ENCODE results near the gene ARRB1. TPM values are rescaled to one million over a fixed set of nuclear protein-coding genes. Genes with fewer than 3 reads are reported as not detected.

The ARRB1 gene
- total and polyA plus RNA-seq, 9 of the 15 experiments (the other 6 are each of a cell fraction or from before 2014, with no cell fraction given) = 6.6 to 45.4 (median 28.5) TPM

DNA sequence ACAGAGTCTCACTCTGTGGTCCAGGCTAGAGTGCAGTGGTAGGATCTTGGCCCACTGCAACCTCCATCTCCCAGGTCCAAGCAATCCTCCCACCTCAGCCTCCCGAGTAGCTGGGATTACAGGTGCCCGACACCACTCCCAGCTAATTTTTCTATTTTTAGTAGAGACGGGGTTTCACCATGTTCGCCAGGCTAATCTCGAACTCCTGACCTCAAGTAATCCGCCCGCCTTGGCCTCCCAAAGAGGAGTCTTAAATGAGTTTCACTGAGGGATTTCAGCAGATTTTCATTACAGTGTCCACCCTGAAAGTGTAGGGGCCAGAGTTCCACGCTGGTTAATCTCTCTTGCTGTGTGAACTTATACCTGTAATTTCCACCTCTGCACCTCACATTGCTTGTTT, 47.4 kb upstream of the ARRB1 start:
- H3K4me2 ChIP-seq (ENCODE audit: insufficient read depth, low read length) = peak overlapping the region; percentile 98
- CTCF ChIA-PET (ENCODE audit: low intra/inter-chr PET ratio) = no interaction called here
- POLR2A ChIA-PET = interaction anchor here (0.5 to 3.8 kb wide), 12 partner anchors 10 to 413 kb away, joined by 3 to 52 read pairs (median 7); no protein-coding TSS in a partner anchor

More for the DNA sequence above, 47.4 kb upstream of the ARRB1 start:
- DNase-seq (ENCODE audit: extremely low read depth in 1 of 4, low spot score in 3 of 4) = no peak
- TF ChIP-seq SMC3 (conservative IDR thresholded peaks at IDR 0.05; ENCODE audit: insufficient read depth, low read depth, low read length) = no peak
- TF ChIP-seq, protein P1, sequence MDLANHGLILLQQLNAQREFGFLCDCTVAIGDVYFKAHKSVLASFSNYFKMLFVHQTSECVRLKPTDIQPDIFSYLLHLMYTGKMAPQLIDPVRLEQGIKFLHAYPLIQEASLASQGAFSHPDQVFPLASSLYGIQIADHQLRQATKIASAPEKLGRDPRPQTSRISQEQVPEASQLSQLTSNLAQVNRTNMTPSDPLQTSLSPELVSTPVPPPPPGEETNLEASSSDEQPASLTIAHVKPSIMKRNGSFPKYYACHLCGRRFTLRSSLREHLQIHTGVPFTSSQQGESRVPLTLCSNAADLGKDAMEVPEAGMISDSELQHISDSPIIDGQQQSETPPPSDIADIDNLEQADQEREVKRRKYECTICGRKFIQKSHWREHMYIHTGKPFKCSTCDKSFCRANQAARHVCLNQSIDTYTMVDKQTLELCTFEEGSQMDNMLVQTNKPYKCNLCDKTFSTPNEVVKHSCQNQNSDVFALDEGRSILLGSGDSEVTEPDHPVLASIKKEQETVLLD (IDR thresholded peaks at IDR 0.05) = no peak
- no peak for TF ChIP-seq CHCHD3 (CRISPR knock-in tag; IDR thresholded peaks at IDR 0.05)
- no peak for TF ChIP-seq PYGO2 (tag; IDR thresholded peaks at IDR 0.05)
- no peak for TF ChIP-seq ZNF324 (CRISPR knock-in tag; IDR thresholded peaks at IDR 0.05)
- no peak for TF ChIP-seq TFAM (CRISPR knock-in tag; conservative IDR thresholded peaks at IDR 0.05)
- no peak for TF ChIP-seq NUFIP1 (IDR thresholded peaks at IDR 0.05; ENCODE audit: partially characterized antibody)
- TF ChIP-seq TSC22D4 (tag; IDR thresholded peaks at IDR 0.05) = no peak
- TF ChIP-seq HOXB6 (CRISPR knock-in tag; IDR thresholded peaks at IDR 0.05; ENCODE audit: borderline replicate concordance) = no peak
- H3K4me1 ChIP-seq (replicated peaks in 1 of 2; ENCODE audit: control insufficient read depth in 2 of 2, insufficient read depth in 2 of 2, low read length in 2 of 2) = peaks cover 9 to 24% of the 10 kb centered on the region in 2 experiments; a peak in 3 of 5 replicates
- BruUV-seq (replicated peaks) = no TSS peak
- peaks cover 12% of the 10 kb centered on the region for H3K9me1 ChIP-seq (ENCODE audit: control insufficient read depth, insufficient read depth, low read length)
- peak; percentile 7 for ATAC-seq
- peaks cover 44% of the 10 kb centered on the region for H3K36me3 ChIP-seq (ENCODE audit: control insufficient read depth, insufficient read depth, low read length)
- H3K9ac ChIP-seq (ENCODE audit: insufficient read depth in 1 of 2, low read depth in 2 of 2, low read length in 2 of 2) = 0 out of 4 replicates have a peak overlapping the region, but pooled peaks of 1 of the 2 experiments have one; percentile 25
- peaks cover 43% of the 10 kb centered on the region for H4K20me1 ChIP-seq (replicated peaks; ENCODE audit: control insufficient read depth, insufficient read depth, low read length)
- no peaks in the 10 kb centered on the region for H3K27me3 ChIP-seq (ENCODE audit: control insufficient read depth in 2 of 2, insufficient read depth in 2 of 2, low read length in 2 of 2)
- no peak overlapping the region; the same call in 1 of the 2 replicates for H3K4me3 ChIP-seq
- H3K9me3 ChIP-seq (replicated peaks; ENCODE audit: control insufficient read depth, insufficient read depth, low read depth, low read length) = no peaks in the 10 kb centered on the region
- intact Hi-C loops (cut with micrococcal nuclease) (no loop called here), in situ Hi-C loops (cut with MboI) (no loop called here)
- FAIRE-seq = no peak
- H3K79me2 ChIP-seq (ENCODE audit: control insufficient read depth, insufficient read depth, low read length) = peaks cover 50% of the 10 kb centered on the region
- WGBS (ENCODE audit: insufficient coverage, low coverage, missing lambda C conversion rate) = 39% methylated on average over 8 of the region's 8 CpGs
- H2AFZ ChIP-seq (ENCODE audit: low read depth, low read length) = peak overlapping the region; percentile 98
- H3K27ac ChIP-seq (ENCODE audit: extremely low read depth, low read depth, low read length) = peak overlapping the region; percentile 48; the same call in 2 of the 3 replicates
